ENCODE data around the gene HEXD.

- TF ChIP-seq YY1 (IDR thresholded peaks at IDR 0.05; ENCODE audit: insufficient read depth, insufficient read length) (no peak), ZNF274 (IDR thresholded peaks at IDR 0.05; ENCODE audit: low read depth, low read length) (no peak), SUZ12 (IDR thresholded peaks at IDR 0.05; ENCODE audit: extremely low read depth, insufficient read depth, insufficient read length) (no peak)
Observed at GRCh38 chr17:82388922-82389283, 29.2 kb upstream of the HEXD start.

Data from NT2/D1 (cell line).